GM12891 (cell line): Measurements from ENCODE around the gene PCDH1.
A peak's percentile ranks its signal among the peaks of the same experiment; 100 is the strongest.
"Not testable (repeated sequence)": the region's sequence is repeated elsewhere in the genome, so short reads cannot be mapped to it uniquely, and the experiment has no call there.

Source experiments
- DNase-seq: peaks from one replicate; pipeline ENCODE4 v3.0.0; 2011; ENCODE audit warnings: low spot score; ENCODE audit not compliant: insufficient read length
- FAIRE-seq: peaks from 2 replicates; lab custom pipeline; 2011; peaks lifted over from hg19 to GRCh38; lab: Jason Lieb, UNC
- PAX5 ChIP-seq: IDR thresholded peaks from 2 replicates; pipeline ENCODE4 v1.6.1; 2011; ENCODE audit warnings: low read length, moderate library complexity, mild to moderate bottlenecking; ENCODE audit not compliant: insufficient read depth, severe bottlenecking
- POLR2A ChIP-seq: IDR thresholded peaks from 2 replicates; pipeline ENCODE4 v1.6.1; 2011; ENCODE audit warnings: low read depth, low read length, control low read depth
- POLR2AphosphoS5 ChIP-seq: IDR thresholded peaks from 2 replicates; pipeline ENCODE4 v1.6.1; 2011; ENCODE audit warnings: low read depth, low read length, control low read depth
- POU2F2 ChIP-seq: IDR thresholded peaks from 2 replicates; pipeline ENCODE4 v1.6.1; 2011; ENCODE audit warnings: low read depth, mild to moderate bottlenecking, control low read depth, low read length, moderate library complexity
- SPI1 ChIP-seq: IDR thresholded peaks from 2 replicates; pipeline ENCODE4 v1.6.1; 2011; ENCODE audit warnings: low read depth, low read length, control low read depth
- TAF1 ChIP-seq: IDR thresholded peaks from 2 replicates; pipeline ENCODE4 v1.6.1; 2011; ENCODE audit warnings: low read depth, low read length, control low read depth

PCDH1 gene

GRCh38 chr5:141824717-141825116 is 53.5 kb downstream of the PCDH1 start:
- DNase-seq (no peak), FAIRE-seq (no peak)
- TF ChIP-seq TAF1, result no peak
- TF ChIP-seq POU2F2, result no peak
- TF ChIP-seq PAX5, result no peak

DNA sequence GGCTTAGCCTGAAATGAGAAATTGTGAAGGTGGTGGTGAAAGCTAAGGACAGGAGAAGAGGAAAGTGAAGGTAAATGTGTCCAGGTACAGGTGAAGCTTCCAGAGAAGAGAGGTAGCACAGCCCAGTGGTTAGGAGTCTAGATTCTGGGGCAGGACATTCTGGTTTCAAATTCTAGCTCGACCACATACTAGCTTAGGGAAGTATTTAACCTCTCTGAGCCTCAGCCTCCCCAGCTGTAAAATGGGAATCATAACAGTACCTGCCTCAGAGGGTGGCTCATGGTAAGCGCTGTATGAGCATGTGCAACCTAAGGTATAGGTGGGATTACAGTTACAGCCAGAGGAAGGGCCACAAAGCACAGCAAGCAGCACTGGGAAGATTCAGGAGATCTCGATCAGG is 55.2 kb downstream of the PCDH1 start:
- FAIRE-seq, result no peak
- TF ChIP-seq PAX5, result no peak
- TF ChIP-seq POLR2A, result no peak
- no peak for TF ChIP-seq SPI1
- TF ChIP-seq POU2F2, result no peak
- no peak for TF ChIP-seq POLR2AphosphoS5
- TF ChIP-seq TAF1, result no peak
- DNase-seq, result no peak

DNA sequence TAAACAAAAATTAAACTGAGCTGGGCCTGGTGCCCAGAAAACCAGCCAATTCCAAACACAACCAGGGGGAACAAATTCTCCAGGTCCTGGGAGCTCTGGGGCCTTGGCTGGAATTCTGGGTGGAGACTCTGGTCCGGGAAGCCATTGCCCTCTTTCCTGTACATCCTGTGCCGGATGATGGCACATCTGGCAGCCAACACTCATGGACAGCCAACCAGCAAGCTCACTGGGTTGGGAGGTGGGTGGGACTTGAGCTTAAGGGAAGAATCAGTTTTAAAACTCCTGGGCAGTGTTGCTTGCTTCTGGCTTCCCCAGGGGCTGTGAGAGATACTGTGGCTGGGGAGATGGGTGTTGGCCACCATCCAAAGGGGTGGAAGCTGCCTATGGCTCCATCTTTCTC is 56.1 kb downstream of the PCDH1 start:
- TF ChIP-seq POLR2A (no peak), POU2F2 (no peak), POLR2AphosphoS5 (no peak)
- DNase-seq (no peak), FAIRE-seq (no peak)

GRCh38 chr5:141821430-141821925 is 56.7 kb downstream of the PCDH1 start:
- DNase-seq (no peak), FAIRE-seq (no peak)
- TF ChIP-seq POU2F2, result no peak
- no peak for TF ChIP-seq TAF1
- TF ChIP-seq SPI1, result no peak
- no peak for TF ChIP-seq PAX5
- no peak for TF ChIP-seq POLR2A
- no peak for TF ChIP-seq POLR2AphosphoS5

DNA sequence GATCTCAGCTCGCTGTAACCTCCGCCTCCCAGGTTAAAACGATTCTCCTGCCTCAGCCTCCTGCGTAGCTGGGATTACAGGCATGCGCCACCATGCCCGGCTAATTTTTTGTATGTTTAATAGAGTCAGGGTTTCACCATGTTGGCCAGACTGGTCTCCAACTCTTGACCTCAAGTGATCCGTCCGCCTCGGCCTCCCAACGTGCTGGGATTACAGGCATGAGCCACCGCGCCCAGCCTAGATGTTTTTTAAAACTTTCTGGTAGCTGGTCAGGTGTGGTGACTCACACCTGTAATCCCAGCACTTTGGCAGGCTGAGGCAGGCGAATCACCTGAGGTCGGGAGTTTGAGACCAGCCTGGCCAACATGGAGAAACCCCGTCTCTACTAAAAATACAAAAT is 57.5 kb downstream of the PCDH1 start:
- FAIRE-seq, DNase-seq: not testable (repeated sequence)

DNA sequence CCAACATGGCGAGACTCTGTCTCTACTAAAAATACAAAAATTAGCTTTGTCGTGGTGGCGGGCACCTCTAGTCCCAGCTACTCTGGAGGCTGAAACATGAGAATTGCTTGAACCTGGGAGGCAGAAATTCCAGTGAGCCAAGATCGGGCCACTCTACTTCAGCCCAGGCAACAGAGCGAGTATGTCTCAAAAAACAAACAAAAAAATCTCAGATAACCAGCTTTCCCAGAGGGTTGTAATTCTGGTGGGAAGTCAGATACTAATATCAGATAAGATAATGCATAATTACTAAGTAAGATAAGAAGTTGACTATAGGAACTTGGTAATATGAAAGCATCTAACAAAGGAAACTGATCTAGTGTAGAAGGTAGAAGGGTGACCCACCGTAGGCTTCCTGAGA is 60.6 kb downstream of the PCDH1 start:
- FAIRE-seq (no peak), DNase-seq (no peak)
- TF ChIP-seq SPI1 (no peak), POLR2A (no peak)

DNA sequence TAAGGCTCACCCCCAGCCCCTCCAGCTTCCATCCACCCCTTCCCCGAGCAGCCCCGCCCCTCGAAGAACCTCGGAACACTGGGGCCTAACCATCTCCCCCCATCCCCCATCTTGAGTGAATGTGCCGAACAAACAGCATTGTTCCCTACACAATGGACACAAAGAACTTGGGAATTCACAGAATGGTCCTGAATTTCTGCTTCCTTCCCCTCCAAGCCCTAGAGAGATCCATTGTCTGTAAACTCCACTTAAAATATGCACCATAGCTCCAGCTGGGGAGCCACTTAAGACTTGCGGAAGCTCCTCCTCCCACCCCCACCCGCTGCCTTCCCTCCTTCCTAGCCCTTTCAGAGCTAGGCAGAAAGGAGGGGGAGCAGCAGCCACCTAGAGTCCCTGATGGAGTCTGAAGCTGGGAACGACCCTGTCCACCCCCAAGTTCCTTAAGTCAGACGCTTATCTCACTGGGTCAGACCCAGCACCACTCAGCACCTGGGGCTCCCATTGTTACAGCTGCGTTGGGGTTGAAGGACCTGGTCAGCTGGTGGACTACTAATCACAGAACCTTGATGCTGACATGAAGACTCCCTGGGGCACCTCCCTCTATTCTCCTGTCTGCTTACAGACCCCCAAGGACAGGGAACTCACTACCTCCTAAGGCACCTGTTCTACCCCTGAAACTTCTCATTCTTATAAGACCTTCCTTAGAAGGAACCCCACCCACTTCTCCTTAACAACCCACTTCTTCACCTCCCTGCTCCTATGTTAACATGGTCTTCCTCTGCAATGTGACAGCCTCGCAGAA is 61.4 kb downstream of the PCDH1 start:
- FAIRE-seq (no peak), DNase-seq (no peak)
- no peak for TF ChIP-seq POU2F2
- TF ChIP-seq POLR2A, result no peak
- no peak for TF ChIP-seq TAF1
- no peak for TF ChIP-seq POLR2AphosphoS5
- no peak for TF ChIP-seq SPI1
- TF ChIP-seq PAX5, result no peak

- no peak for FAIRE-seq
- no peak for DNase-seq
- TF ChIP-seq PAX5 (no peak), TAF1 (no peak), POLR2A (no peak), POU2F2 (no peak), SPI1 (no peak), POLR2AphosphoS5 (no peak)
Observed at GRCh38 chr5:141815796-141816180, 62.4 kb downstream of the PCDH1 start.

DNA sequence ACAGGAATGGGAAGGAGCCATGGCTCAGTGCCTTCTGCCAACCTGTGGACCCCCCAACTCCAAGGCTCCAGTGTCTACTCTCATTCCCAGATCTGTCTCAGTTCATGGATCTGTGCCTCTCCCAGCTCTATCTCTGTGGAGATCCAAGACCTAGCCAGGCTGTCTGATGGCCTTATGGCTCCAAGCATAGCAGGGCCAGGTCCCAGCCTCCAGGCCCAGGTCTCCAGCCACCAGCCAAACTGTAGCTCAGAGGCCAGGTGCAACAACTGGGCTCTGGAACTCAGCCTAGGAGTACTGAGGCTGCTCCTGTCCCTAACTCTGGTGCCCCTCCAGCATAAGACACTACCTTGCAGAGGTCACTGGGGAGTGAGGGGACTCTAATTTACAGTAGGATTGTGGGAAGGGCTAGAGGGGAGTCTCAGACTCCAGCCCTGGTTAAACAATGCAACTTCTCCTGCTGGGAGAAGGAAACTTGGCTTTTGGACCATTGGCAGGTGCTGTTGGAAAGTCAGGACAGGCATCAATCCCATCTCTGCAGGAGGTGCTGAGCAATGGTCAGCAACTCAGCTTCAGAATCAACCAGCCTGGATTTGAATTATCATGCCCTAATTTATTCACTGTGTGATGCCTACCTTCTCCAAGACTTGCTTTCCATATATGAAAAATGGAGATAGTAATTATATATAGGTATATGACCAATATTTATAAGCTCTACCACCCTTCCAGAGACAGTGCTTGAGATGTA is 63.0 kb downstream of the PCDH1 start:
- no peak for DNase-seq
- no peak for TF ChIP-seq SPI1
- no peak for TF ChIP-seq PAX5
- no peak for TF ChIP-seq POU2F2
- TF ChIP-seq TAF1, result no peak
- TF ChIP-seq POLR2A, result no peak
- TF ChIP-seq POLR2AphosphoS5, result no peak
- no peak for FAIRE-seq

GRCh38 chr5:141814064-141814964 is 63.9 kb downstream of the PCDH1 start:
- no peak for TF ChIP-seq PAX5
- TF ChIP-seq POU2F2, result no peak
- no peak for TF ChIP-seq POLR2AphosphoS5
- TF ChIP-seq TAF1, result no peak
- TF ChIP-seq SPI1, result no peak
- no peak for TF ChIP-seq POLR2A
- DNase-seq (peak; percentile 53), FAIRE-seq (peak; percentile 59)
